Measurements from ENCODE around the gene PKP3.

PKP3 gene

DNA sequence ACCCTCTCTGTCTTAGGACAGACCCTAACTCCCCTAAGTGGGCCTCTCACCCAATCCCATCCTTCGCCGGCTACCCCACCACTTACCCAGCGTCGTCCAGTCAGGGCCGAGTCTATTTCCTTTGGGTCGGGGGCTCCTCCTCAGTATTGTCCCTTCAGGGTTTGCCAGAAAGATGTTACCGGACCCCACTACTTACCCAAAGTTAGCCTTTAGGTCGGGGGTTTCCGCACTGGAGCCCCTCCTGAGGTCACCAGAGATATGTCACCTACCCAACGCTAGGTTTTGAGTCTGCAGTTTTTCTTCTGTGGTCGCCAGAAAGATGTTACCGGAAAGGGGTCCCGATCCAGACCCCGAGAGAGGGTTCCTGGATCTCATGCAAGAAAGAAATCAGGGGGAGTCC lies 42.6 kb upstream of the PKP3 start:
- ChIA-PET CTCF (interaction anchor here (1.3 to 1.7 kb wide), 2 partner anchors 9 to 12 kb away, joined by 4 read pairs; no protein-coding TSS in a partner anchor), POLR2A (no interaction called here)
- DNase-seq (ENCODE audit: extremely low spot score) = no peak
- TF ChIP-seq, protein P1, sequence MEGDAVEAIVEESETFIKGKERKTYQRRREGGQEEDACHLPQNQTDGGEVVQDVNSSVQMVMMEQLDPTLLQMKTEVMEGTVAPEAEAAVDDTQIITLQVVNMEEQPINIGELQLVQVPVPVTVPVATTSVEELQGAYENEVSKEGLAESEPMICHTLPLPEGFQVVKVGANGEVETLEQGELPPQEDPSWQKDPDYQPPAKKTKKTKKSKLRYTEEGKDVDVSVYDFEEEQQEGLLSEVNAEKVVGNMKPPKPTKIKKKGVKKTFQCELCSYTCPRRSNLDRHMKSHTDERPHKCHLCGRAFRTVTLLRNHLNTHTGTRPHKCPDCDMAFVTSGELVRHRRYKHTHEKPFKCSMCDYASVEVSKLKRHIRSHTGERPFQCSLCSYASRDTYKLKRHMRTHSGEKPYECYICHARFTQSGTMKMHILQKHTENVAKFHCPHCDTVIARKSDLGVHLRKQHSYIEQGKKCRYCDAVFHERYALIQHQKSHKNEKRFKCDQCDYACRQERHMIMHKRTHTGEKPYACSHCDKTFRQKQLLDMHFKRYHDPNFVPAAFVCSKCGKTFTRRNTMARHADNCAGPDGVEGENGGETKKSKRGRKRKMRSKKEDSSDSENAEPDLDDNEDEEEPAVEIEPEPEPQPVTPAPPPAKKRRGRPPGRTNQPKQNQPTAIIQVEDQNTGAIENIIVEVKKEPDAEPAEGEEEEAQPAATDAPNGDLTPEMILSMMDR (IDR thresholded peaks at IDR 0.05; ENCODE audit: control extremely low read depth, extremely low read depth, low read depth, missing control alignments) = no peak

DNA sequence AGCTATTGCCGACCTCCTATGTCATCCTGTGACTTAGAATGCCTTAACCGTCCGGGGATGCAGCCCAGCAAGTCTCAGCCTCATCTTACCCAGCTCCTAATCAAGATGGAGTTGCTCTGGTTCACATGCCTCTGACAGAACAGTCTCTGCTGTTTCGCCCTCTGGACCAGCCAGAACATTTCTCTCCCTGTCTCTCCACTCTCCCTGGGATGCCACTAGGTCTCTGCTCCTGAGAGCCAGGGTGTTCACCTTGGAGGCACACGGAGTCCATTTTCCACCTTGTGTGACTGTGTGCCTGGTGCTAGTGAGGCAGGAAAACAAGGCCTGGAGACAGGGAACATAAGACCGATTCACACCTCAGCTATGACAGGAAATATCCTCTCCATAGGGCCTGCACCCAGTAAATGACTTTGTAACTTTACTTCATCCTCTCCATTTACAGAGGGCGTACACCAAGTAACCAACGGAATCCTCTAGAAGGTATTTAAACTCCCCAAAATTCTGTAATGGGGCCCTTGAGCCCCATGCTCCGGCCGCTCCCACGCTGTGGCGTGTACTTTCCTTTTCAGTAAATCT lies 41.5 kb upstream of the PKP3 start:
- DNase-seq (ENCODE audit: extremely low spot score) = no peak
- TF ChIP-seq, protein P1 (IDR thresholded peaks at IDR 0.05; ENCODE audit: control extremely low read depth, extremely low read depth, low read depth, missing control alignments) = no peak
- CTCF ChIA-PET = interaction anchor here (1.3 to 1.8 kb wide), 4 partner anchors 10 to 102 kb away, joined by 3 to 8 read pairs (median 4); no protein-coding TSS in a partner anchor
- POLR2A ChIA-PET = interaction anchor here (0.7 kb wide), 1 partner anchor 52 kb away, joined by 3 read pairs; no protein-coding TSS in a partner anchor

DNA sequence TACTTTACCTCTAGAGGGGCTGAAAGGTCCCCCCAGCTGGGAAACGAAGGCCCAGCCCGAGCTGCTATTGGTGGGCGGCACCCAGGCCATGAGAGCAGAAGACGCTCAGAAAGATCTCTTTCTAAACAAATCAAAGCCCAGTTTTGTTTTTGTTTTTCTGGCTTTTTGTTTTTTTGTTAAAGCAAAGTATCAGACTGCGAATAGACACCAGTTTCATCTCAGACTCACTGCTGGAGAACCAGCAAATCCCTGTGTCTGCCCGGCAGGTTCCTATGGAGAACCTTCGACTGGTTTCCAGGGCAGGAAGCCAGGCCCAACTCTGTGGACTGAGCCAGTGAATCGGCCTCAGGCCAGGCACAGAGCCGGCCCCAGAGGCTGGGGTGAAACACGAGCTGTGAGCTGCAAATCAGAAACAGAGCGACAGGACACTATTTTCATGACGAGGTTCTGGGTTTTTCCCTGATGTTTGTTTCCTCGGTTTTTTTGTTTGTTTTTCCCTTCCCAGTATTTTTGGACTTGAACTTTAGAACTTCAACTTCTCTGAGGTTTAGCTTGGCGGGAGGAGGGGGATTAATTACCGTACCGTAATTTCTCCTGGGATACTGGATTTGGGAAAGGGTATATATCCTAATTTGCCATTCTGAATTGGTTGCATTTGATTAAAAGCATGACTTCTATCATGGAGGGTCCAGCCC lies 40.7 kb upstream of the PKP3 start:
- TF ChIP-seq, protein P1 (IDR thresholded peaks at IDR 0.05; ENCODE audit: control extremely low read depth, extremely low read depth, low read depth, missing control alignments) = no peak
- ChIA-PET POLR2A (no interaction called here), CTCF (interaction anchor here (1.3 to 1.8 kb wide), 3 partner anchors 11 to 103 kb away, joined by 3 to 8 read pairs (median 4); no protein-coding TSS in a partner anchor)
- no peak for DNase-seq (ENCODE audit: extremely low spot score)

DNA sequence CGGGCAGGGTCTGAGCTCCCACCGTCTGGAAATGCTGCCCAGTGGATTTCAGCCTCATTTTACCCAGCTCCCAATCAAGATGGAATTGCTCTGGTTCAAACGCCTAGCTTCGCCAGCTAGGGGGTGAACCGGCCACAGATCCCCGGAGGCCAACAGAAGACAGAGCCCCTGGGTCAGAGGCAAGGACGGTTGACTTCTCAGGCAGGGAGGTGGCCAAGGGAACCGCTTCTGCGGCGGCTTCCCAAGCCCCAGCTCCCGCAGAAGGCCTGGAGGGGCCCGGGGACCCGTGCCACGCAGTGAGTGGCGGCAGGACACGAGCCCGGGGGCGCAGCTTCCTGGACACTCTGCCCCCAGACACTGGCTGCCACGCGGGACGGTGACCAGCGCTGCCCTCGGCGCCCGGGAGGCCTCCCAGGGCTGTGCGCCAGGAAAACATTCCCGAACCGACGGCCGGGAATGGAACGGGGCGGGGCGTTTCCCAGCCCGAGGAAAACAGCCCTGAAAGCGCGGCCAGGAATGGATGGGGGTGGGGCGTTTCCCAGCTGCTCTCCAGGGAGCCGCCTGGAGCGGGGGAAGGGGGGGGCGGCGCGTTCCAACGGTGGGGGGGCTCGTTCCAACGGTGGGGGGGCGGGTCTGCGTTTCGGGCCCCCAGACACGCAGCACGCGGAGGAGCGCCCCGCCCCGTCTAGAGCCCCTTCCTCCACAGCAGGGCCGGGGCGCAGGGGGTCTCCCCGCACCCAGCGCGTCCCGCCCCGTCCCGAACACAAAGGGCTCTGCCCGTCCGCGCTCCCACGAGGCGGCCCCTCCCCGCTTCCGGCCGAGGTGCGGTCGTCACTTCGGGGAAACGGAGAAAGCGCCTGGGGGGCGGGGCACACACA lies 38.2 kb upstream of the PKP3 start:
- CTCF ChIA-PET = interaction anchor here (0.8 to 2.3 kb wide), 13 partner anchors 8 to 148 kb away, joined by 3 to 18 read pairs (median 4); partner anchors contain the start of genes BET1L and RIC8A
- POLR2A ChIA-PET = interaction anchor here (0.6 to 1.6 kb wide), 5 partner anchors 17 to 151 kb away, joined by 3 to 9 read pairs (median 5); no protein-coding TSS in a partner anchor
- TF ChIP-seq, protein P1 (IDR thresholded peaks at IDR 0.05; ENCODE audit: control extremely low read depth, extremely low read depth, low read depth, missing control alignments) = no peak
- DNase-seq (ENCODE audit: extremely low spot score) = peak; percentile 89

DNA sequence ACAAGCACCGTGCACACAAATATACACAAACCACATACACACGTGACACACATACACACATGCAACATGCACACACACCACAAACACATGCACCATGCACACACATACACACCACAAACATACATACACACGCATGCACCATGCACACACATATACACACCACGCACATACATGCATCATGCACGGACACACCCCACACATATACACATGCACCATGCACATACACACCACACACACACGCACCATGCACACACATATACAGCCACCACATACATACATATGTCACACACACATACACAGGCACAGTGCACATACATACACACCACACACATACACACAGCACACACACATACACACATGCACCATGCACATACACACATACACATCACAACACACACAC lies 37.4 kb upstream of the PKP3 start:
- ChIA-PET POLR2A (no interaction called here), CTCF (interaction anchor here (2.3 kb wide), 1 partner anchor 106 kb away, joined by 18 read pairs; no protein-coding TSS in a partner anchor)
- TF ChIP-seq, protein P1 (IDR thresholded peaks at IDR 0.05; ENCODE audit: control extremely low read depth, extremely low read depth, low read depth, missing control alignments) = no peak
- no peak for DNase-seq (ENCODE audit: extremely low spot score)

DNA sequence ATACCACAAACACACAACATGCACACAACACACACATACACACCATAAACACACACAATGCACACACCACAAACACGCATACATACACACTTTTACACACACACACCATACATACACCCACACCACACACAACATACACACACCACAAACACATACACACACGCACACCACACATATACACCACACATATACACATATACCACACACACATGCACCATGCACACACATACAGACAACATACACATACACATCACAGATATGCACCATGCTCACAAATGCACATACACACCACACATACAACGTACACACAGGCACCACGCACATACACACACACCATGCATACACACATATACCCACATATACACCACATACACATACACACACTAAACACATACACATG lies 36.4 kb upstream of the PKP3 start:
- CTCF ChIA-PET = no interaction called here
- POLR2A ChIA-PET = no interaction called here
- TF ChIP-seq, protein P1 (IDR thresholded peaks at IDR 0.05; ENCODE audit: control extremely low read depth, extremely low read depth, low read depth, missing control alignments) = no peak
- DNase-seq (ENCODE audit: extremely low spot score) = no peak

Measured in GM10248 (cell line).